SKM-1 (cell line): ENCODE data around the gene SERPINB4.
"Not testable (repeated sequence)": the region's sequence is repeated elsewhere in the genome, so short reads cannot be mapped to it uniquely, and the experiment has no call there.

Source experiments
- DNase-seq: peaks from one replicate; lab custom pipeline; 2025; ENCODE audit not compliant: unreplicated experiment; lab: John Stamatoyannopoulos, UW

SERPINB4 gene

GRCh38 chr18:63644142-63644541 lies at the start of gene SERPINB4:
Gene SERPINB4, minus strand, starts transcription at chr18:63644256. Its CDS starts 679 bp downstream, at chr18:63643577.
- not testable (repeated sequence) for DNase-seq

- no peak for DNase-seq
These were observed 45.0 kb upstream of the SERPINB4 start for GRCh38 chr18:63689064-63689463.

GRCh38 chr18:63686871-63687270 lies 42.8 kb upstream of the SERPINB4 start:
- DNase-seq = no peak

- no peak for DNase-seq
These were observed 40.7 kb upstream of the SERPINB4 start for GRCh38 chr18:63684718-63685117.

GRCh38 chr18:63683890-63684289 lies 39.8 kb upstream of the SERPINB4 start:
- no peak for DNase-seq

GRCh38 chr18:63683152-63683551 lies 39.1 kb upstream of the SERPINB4 start:
- DNase-seq = no peak

- DNase-seq = no peak
These were observed 37.6 kb upstream of the SERPINB4 start for GRCh38 chr18:63681449-63682340.

GRCh38 chr18:63679820-63680606 lies 36.0 kb upstream of the SERPINB4 start:
- DNase-seq = no peak

GRCh38 chr18:63677500-63678225 lies 33.6 kb upstream of the SERPINB4 start:
- peak; percentile 42 for DNase-seq

- DNase-seq = peak; percentile 8
These were observed 32.7 kb upstream of the SERPINB4 start for GRCh38 chr18:63676526-63677323.

GRCh38 chr18:63664571-63664970 lies 20.5 kb upstream of the SERPINB4 start:
- no peak for DNase-seq

GRCh38 chr18:63661750-63662149 lies 17.7 kb upstream of the SERPINB4 start, which contains the start of gene SERPINB3:
Gene SERPINB3, minus strand, starts transcription at chr18:63661893. Its CDS starts 677 bp downstream, at chr18:63661216.
- not testable (repeated sequence) for DNase-seq

- not testable (repeated sequence) for DNase-seq
These were observed 14.9 kb upstream of the SERPINB4 start for GRCh38 chr18:63658920-63659319.

GRCh38 chr18:63650271-63650670 lies 6.2 kb upstream of the SERPINB4 start:
- not testable (repeated sequence) for DNase-seq

GRCh38 chr18:63648241-63648640 lies 4.2 kb upstream of the SERPINB4 start:
- DNase-seq = no peak

- DNase-seq = no peak
These were observed 2.9 kb upstream of the SERPINB4 start for GRCh38 chr18:63646936-63647335.

- DNase-seq = not testable (repeated sequence)
These were observed 638 bp upstream of the SERPINB4 start for GRCh38 chr18:63644694-63645093.

GRCh38 chr18:63642668-63643356 lies 1.2 kb downstream of the SERPINB4 start:
- DNase-seq = not testable (repeated sequence)

- not testable (repeated sequence) for DNase-seq
These were observed 2.8 kb downstream of the SERPINB4 start for GRCh38 chr18:63641157-63641680.
